RPMI7951 (cell line): ENCODE data around the gene ST8SIA1. TPM values are rescaled to one million over a fixed set of nuclear protein-coding genes. Genes with fewer than 3 reads are reported as not detected.

Experiments
- DNase-seq: peaks from one replicate; pipeline ENCODE4 v3.0.0-alpha.2; 2012; ENCODE audit warnings: low read depth
- total RNA-seq: library from RNA; depleted of rRNA; stranded (reverse); fragments of >200 nt; shearing (Covaris generic); gene quantifications from 2 replicates; pipeline ENCODE4 v1.2.3, GENCODE V29; 2014

The ST8SIA1 gene
- total RNA-seq, 1 experiment from 2014 or later, result 2.6 TPM

- peak; percentile 86 for DNase-seq
Measured at GRCh38 chr12:22283006-22283506, 51.5 kb downstream of the ST8SIA1 start.

- DNase-seq, result peak; percentile 81
Measured at GRCh38 chr12:22282283-22282682, 52.2 kb downstream of the ST8SIA1 start.

- DNase-seq, result no peak
Measured at GRCh38 chr12:22276867-22277266, 57.6 kb downstream of the ST8SIA1 start.

GRCh38 chr12:22276313-22276712 is 58.2 kb downstream of the ST8SIA1 start:
- no peak for DNase-seq

- peak; percentile 98 for DNase-seq
Measured at GRCh38 chr12:22275843-22276242, 58.7 kb downstream of the ST8SIA1 start.

GRCh38 chr12:22272335-22273151 is 62.0 kb downstream of the ST8SIA1 start:
- no peak for DNase-seq

GRCh38 chr12:22271023-22271422 is 63.5 kb downstream of the ST8SIA1 start:
- DNase-seq, result peak; percentile 86

GRCh38 chr12:22268973-22269372 is 65.5 kb downstream of the ST8SIA1 start:
- no peak for DNase-seq

GRCh38 chr12:22268406-22268805 is 66.1 kb downstream of the ST8SIA1 start:
- DNase-seq, result no peak

GRCh38 chr12:22266101-22266500 is 68.4 kb downstream of the ST8SIA1 start:
- DNase-seq, result no peak

GRCh38 chr12:22264380-22264779 is 70.1 kb downstream of the ST8SIA1 start:
- no peak for DNase-seq

GRCh38 chr12:22262309-22262708 is 72.2 kb downstream of the ST8SIA1 start:
- peak; percentile 69 for DNase-seq

GRCh38 chr12:22257100-22257499 is 77.4 kb downstream of the ST8SIA1 start:
- no peak for DNase-seq

GRCh38 chr12:22256605-22257004 is 77.9 kb downstream of the ST8SIA1 start:
- DNase-seq, result no peak

GRCh38 chr12:22256041-22256441 is 78.5 kb downstream of the ST8SIA1 start:
- DNase-seq, result no peak

GRCh38 chr12:22255097-22255496 is 79.4 kb downstream of the ST8SIA1 start:
- peak; percentile 80 for DNase-seq

- DNase-seq, result no peak
Measured at GRCh38 chr12:22254478-22254877, 80.0 kb downstream of the ST8SIA1 start.

- DNase-seq, result no peak
Measured at GRCh38 chr12:22252057-22252456, 82.5 kb downstream of the ST8SIA1 start.

GRCh38 chr12:22250762-22251161 is 83.7 kb downstream of the ST8SIA1 start:
- peak; percentile 43 for DNase-seq

GRCh38 chr12:22248571-22249115 is 85.9 kb downstream of the ST8SIA1 start:
- DNase-seq, result no peak

GRCh38 chr12:22248121-22248520 is 86.4 kb downstream of the ST8SIA1 start:
- DNase-seq, result no peak

GRCh38 chr12:22246217-22246846 is 88.2 kb downstream of the ST8SIA1 start:
- DNase-seq, result no peak

- DNase-seq, result no peak
Measured at GRCh38 chr12:22242726-22243125, 91.8 kb downstream of the ST8SIA1 start.
